CD14-positive monocyte (primary cell): Measurements from ENCODE around the gene MYO18A. TPM values are rescaled to one million over a fixed set of nuclear protein-coding genes. Genes with fewer than 3 reads are reported as not detected.

Experiments
- DNase-seq, 3 donors: peaks; one replicate each; pipeline ENCODE4 v3.0.0-alpha.2; 2011 to 2022
- H2AFZ ChIP-seq: 2 replicates; pipeline ENCODE4 v1.6.0; 2012; ENCODE audit warnings: mild to moderate bottlenecking, low read depth, low read length, inconsistent platforms; ENCODE audit not compliant: insufficient read depth, poor library complexity, severe bottlenecking
- H3K27ac ChIP-seq, 2 donors: 1 replicate in 1 of 2; 2 replicates in 1 of 2; pipeline ENCODE4 v1.5.1; 2012 to 2013; ENCODE audit warnings: low read length in 2 of 2, control low read depth in 1 of 2, inconsistent platforms in 1 of 2, low read depth in 1 of 2, mild to moderate bottlenecking in 1 of 2
- H3K27me3 ChIP-seq, 2 donors: one replicate each; pipeline versions ENCODE4 v1.6.0 to v1.6.1; 2011 to 2013; ENCODE audit warnings: low read length in 2 of 2; ENCODE audit not compliant: control insufficient read depth in 2 of 2, insufficient read depth in 2 of 2
- H3K36me3 ChIP-seq, 2 donors: replicated peaks in 1 of 2; 1 replicate in 1 of 2; 2 replicates in 1 of 2; pipeline versions ENCODE4 v1.5.1 to v1.6.1; 2012 to 2013; ENCODE audit warnings: low read length in 2 of 2, control low read depth in 1 of 2, inconsistent platforms in 1 of 2, mild to moderate bottlenecking in 1 of 2; ENCODE audit not compliant: insufficient read depth in 2 of 2, control insufficient read depth in 1 of 2
- H3K4me1 ChIP-seq, 2 donors: 1 replicate in 1 of 2; 2 replicates in 1 of 2; pipeline versions ENCODE4 v1.5.1 to v1.6.1; 2012 to 2013; ENCODE audit warnings: low read length in 2 of 2, control low read depth in 1 of 2, inconsistent platforms in 1 of 2, mild to moderate bottlenecking in 1 of 2, moderate library complexity in 1 of 2; ENCODE audit not compliant: insufficient read depth in 2 of 2, control insufficient read depth in 1 of 2
- H3K4me2 ChIP-seq: replicated peaks from 2 replicates; pipeline ENCODE3; 2012; ENCODE audit warnings: low read length, moderate library complexity, mild to moderate bottlenecking; ENCODE audit not compliant: poor library complexity, severe bottlenecking; ENCODE audit errors: extremely low read depth
- H3K4me3 ChIP-seq, 3 experiments: fragments of 200-600 bp in 1 of 3; sonication (generic) in 1 of 3; replicated peaks in 1 of 3; 1 replicate in 2 of 3; 2 replicates in 1 of 3; pipeline ENCODE4 v1.5.1; 2011 to 2013; ENCODE audit warnings: low read length in 3 of 3, mild to moderate bottlenecking in 3 of 3, control low read depth in 2 of 3, low read depth in 2 of 3, inconsistent platforms in 1 of 3, moderate library complexity in 1 of 3
- H3K79me2 ChIP-seq: 2 replicates; pipeline ENCODE4 v1.6.0; 2012; ENCODE audit warnings: mild to moderate bottlenecking, control low read depth, inconsistent platforms, low read length, moderate library complexity; ENCODE audit not compliant: insufficient read depth
- H3K9ac ChIP-seq: 2 replicates; pipeline ENCODE4 v1.6.0; 2017; ENCODE audit warnings: low read length, mild to moderate bottlenecking; ENCODE audit not compliant: insufficient read depth, poor library complexity, severe bottlenecking
- H3K9me3 ChIP-seq, 2 donors: replicated peaks in 1 of 2; 1 replicate in 1 of 2; 2 replicates in 1 of 2; pipeline versions ENCODE4 v1.5.1 to v1.6.1; 2012 to 2013; ENCODE audit warnings: low read length in 2 of 2, control low read depth in 1 of 2; ENCODE audit not compliant: control insufficient read depth in 1 of 2, insufficient read depth in 1 of 2
- H4K20me1 ChIP-seq: 2 replicates; pipeline ENCODE4 v1.6.0; 2012; ENCODE audit warnings: mild to moderate bottlenecking, low read length, control low read depth, moderate library complexity; ENCODE audit not compliant: insufficient read depth
- H3K27ac Mint-ChIP-seq, 7 donors: one replicate each; pipeline ENCODE4 v1.8.0; 2020; ENCODE audit warnings: mild to moderate bottlenecking in 7 of 7, mixed read lengths in 7 of 7, moderate library complexity in 6 of 7, inconsistent platforms in 2 of 7
- H3K27me3 Mint-ChIP-seq, 3 donors: one replicate each; pipeline ENCODE4 v1.8.0; 2021 to 2022; ENCODE audit warnings: low read depth in 3 of 3, mild to moderate bottlenecking in 3 of 3, mixed read lengths in 3 of 3, moderate library complexity in 3 of 3, inconsistent platforms in 1 of 3
- H3K36me3 Mint-ChIP-seq, 2 donors: one replicate each; pipeline ENCODE4 v1.8.0; 2020; ENCODE audit warnings: mixed read lengths in 2 of 2, inconsistent platforms in 1 of 2, mild to moderate bottlenecking in 1 of 2
- H3K4me1 Mint-ChIP-seq: one replicate; pipeline ENCODE4 v1.8.0; 2020; ENCODE audit warnings: mild to moderate bottlenecking, mixed read lengths
- H3K4me3 Mint-ChIP-seq, 2 donors: one replicate each; pipeline ENCODE4 v1.8.0; 2020; ENCODE audit warnings: mild to moderate bottlenecking in 2 of 2, mixed read lengths in 2 of 2, moderate library complexity in 1 of 2
- H3K9me3 Mint-ChIP-seq, 7 donors: one replicate each; pipeline ENCODE4 v1.8.0; 2020 to 2022; ENCODE audit warnings: mixed read lengths in 7 of 7, mild to moderate bottlenecking in 6 of 7, moderate library complexity in 6 of 7, inconsistent platforms in 2 of 7
- WGBS: methylation state at CpG from one replicate; pipeline ENCODE4 v1.1.5; 2013; ENCODE audit warnings: missing lambda C conversion rate; ENCODE audit not compliant: insufficient coverage; 5-methylcytosine and 5-hydroxymethylcytosine counted together
- intact Hi-C, 2 donors: fragments of 100-400 bp; cut with micrococcal nuclease; formaldehyde crosslinking; loops; one replicate each; pipeline versions ENCODE4 v1.15.0 to v1.15.1; 2023
- polyA plus RNA-seq, 3 donors: library from polyadenylated mRNA; depleted of rRNA in 1 of 3; unstranded in 2 of 3; stranded (reverse) in 1 of 3; fragments of 300-500 nt in 2 of 3; fragments of >200 nt in 1 of 3; fragmentation: Illumina TruSeq in 2 of 3; gene quantifications; 1 replicate in 2 of 3; 2 replicates in 1 of 3; pipeline ENCODE4 v1.2.3, GENCODE V29; 2012 to 2021
- TF ChIP-seq, protein P1 (sequence below): fragments of 200-600 bp; IDR thresholded peaks from one replicate; pipeline ENCODE4 v1.8.0; 2022; ENCODE audit warnings: antibody characterized with exemption, mild to moderate bottlenecking

Gene MYO18A
- polyA plus RNA-seq, 3 donors, result 6.3 to 40.2 (median 11.0) TPM

DNA sequence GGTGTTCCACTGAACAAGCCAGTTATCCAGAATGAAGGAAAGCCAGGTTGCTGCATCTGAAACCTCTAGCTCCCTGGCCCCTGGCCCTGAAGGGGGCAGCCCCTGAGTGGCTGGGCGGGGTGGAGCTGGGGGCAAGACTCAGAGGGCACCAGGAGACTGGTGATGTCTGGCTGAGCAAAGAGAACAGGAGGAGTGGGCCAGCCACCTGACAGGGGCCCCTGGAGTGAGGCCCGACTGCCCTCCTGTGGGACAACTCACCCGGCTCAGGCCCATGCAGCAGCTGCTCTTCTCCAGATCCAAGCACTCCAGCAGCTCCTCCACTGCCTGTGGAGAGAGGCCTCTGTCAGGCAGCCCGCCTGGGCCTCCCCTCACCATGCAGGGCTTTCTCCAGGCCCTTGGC is 76.9 kb downstream of the MYO18A start:
- Mint-ChIP-seq H3K36me3 (peaks cover 82 to 100% of the 10 kb centered on the region in 2 donors), H3K9me3 (no peaks in the 10 kb centered on the region), H3K27ac (peak overlapping the region in 2 of 7 donors; percentile 50 to 68), H3K4me1 (peaks cover 15% of the 10 kb centered on the region), H3K4me3 (no peak overlapping the region), H3K27me3 (peaks cover 0 to 1% (median 0%) of the 10 kb centered on the region in 3 donors)
- no peak for DNase-seq
- Histone ChIP-seq H3K79me2 (no peaks in the 10 kb centered on the region), H3K36me3 (peaks cover 95 to 99% of the 10 kb centered on the region in 2 donors), H3K27me3 (no peaks in the 10 kb centered on the region), H3K27ac (peak overlapping the region in 1 of 2 donors; percentile 20), H3K4me2 (no peak overlapping the region), H3K4me1 (peaks cover 0 to 21% of the 10 kb centered on the region in 2 donors), H2AFZ (no peak overlapping the region), H3K9ac (no peak overlapping the region), H3K4me3 (no peak overlapping the region), H4K20me1 (no peaks in the 10 kb centered on the region), H3K9me3 (no peaks in the 10 kb centered on the region)
- WGBS, result 92% methylated on average over 3 of the region's 4 CpGs
- TF ChIP-seq, protein P1, sequence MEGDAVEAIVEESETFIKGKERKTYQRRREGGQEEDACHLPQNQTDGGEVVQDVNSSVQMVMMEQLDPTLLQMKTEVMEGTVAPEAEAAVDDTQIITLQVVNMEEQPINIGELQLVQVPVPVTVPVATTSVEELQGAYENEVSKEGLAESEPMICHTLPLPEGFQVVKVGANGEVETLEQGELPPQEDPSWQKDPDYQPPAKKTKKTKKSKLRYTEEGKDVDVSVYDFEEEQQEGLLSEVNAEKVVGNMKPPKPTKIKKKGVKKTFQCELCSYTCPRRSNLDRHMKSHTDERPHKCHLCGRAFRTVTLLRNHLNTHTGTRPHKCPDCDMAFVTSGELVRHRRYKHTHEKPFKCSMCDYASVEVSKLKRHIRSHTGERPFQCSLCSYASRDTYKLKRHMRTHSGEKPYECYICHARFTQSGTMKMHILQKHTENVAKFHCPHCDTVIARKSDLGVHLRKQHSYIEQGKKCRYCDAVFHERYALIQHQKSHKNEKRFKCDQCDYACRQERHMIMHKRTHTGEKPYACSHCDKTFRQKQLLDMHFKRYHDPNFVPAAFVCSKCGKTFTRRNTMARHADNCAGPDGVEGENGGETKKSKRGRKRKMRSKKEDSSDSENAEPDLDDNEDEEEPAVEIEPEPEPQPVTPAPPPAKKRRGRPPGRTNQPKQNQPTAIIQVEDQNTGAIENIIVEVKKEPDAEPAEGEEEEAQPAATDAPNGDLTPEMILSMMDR, result no peak
- intact Hi-C loops, result no loop called here

- TF ChIP-seq, protein P1, result no peak
- Mint-ChIP-seq H3K4me3 (no peak overlapping the region), H3K27ac (peak overlapping the region in 4 of 7 donors; percentile 50 to 70 (median 66)), H3K27me3 (peaks cover 0 to 1% (median 0%) of the 10 kb centered on the region in 3 donors), H3K36me3 (peaks cover 83 to 100% of the 10 kb centered on the region in 2 donors), H3K4me1 (peaks cover 10% of the 10 kb centered on the region), H3K9me3 (no peaks in the 10 kb centered on the region)
- Histone ChIP-seq H3K4me2 (no peak overlapping the region), H3K9me3 (no peaks in the 10 kb centered on the region), H3K27me3 (no peaks in the 10 kb centered on the region), H3K79me2 (no peaks in the 10 kb centered on the region), H3K4me1 (peaks cover 0 to 15% of the 10 kb centered on the region in 2 donors), H2AFZ (no peak overlapping the region), H3K4me3 (no peak overlapping the region), H3K27ac (peak overlapping the region in 1 of 2 donors; percentile 36), H3K36me3 (peaks cover 95 to 99% of the 10 kb centered on the region in 2 donors), H4K20me1 (no peaks in the 10 kb centered on the region), H3K9ac (no peak overlapping the region)
- 81% methylated on average over 10 of the region's 11 CpGs for WGBS
- intact Hi-C loops, result no loop called here
- DNase-seq, result no peak
Measured at GRCh38 chr17:29102741-29103181, 77.4 kb downstream of the MYO18A start.
